B cell (primary cell): ENCODE results near the gene AMMECR1. TPM values are rescaled to one million over a fixed set of nuclear protein-coding genes. Genes with fewer than 3 reads are reported as not detected.

Experiments used
- ATAC-seq: fragments of 200-7000 bp; cut with Tn5 transposase; one replicate; pipeline ENCODE4 v1.10.0; 2021; ENCODE audit warnings: low read depth, mild to moderate bottlenecking, moderate number of reproducible peaks, moderate library complexity
- CTCF ChIA-PET: fragments of 350-600 bp; sonication (Branson Sonifier 250); formaldehyde crosslinking; loops from one replicate; lab custom pipeline; 2021; ENCODE audit warnings: antibody characterized with exemption, inconsistent platforms; lab: Charles Lee
- POLR2A ChIA-PET: fragments of 350-600 bp; sonication (Branson Sonifier 250); formaldehyde crosslinking; loops from one replicate; lab custom pipeline; 2021; ENCODE audit warnings: antibody characterized with exemption; lab: Charles Lee
- DNase-seq: peaks from one replicate; pipeline ENCODE4 v3.0.0; 2013
- H2AFZ ChIP-seq: 2 replicates; pipeline ENCODE4 v1.6.1; 2012; ENCODE audit warnings: mild to moderate bottlenecking, low read depth, low read length; ENCODE audit not compliant: insufficient read depth, poor library complexity, severe bottlenecking
- H3K27ac ChIP-seq, 2 donors: 1 replicate in 1 of 2; 2 replicates in 1 of 2; pipeline ENCODE4 v1.5.1; 2012 to 2013; ENCODE audit warnings: low read length in 2 of 2, mild to moderate bottlenecking in 2 of 2, moderate library complexity in 1 of 2
- H3K27me3 ChIP-seq, 4 experiments: fragments of 200-600 bp in 1 of 4; sonication (generic) in 1 of 4; replicated peaks in 1 of 4; 1 replicate in 2 of 4; 2 replicates in 2 of 4; pipeline versions ENCODE4 v1.6.1 to v1.7.0; 2013 to 2016; ENCODE audit warnings: low read length in 3 of 4, mild to moderate bottlenecking in 2 of 4, mixed read lengths in 1 of 4, moderate library complexity in 1 of 4; ENCODE audit not compliant: insufficient read depth in 4 of 4, control insufficient read depth in 3 of 4; ENCODE audit errors: control extremely low read depth in 1 of 4
- H3K36me3 ChIP-seq, 2 experiments: replicated peaks in 1 of 2; 1 replicate in 1 of 2; 2 replicates in 1 of 2; pipeline versions ENCODE4 v1.6.1 to v1.7.1; 2013; ENCODE audit warnings: low read length in 1 of 2; ENCODE audit not compliant: insufficient read depth in 2 of 2, control insufficient read depth in 1 of 2; ENCODE audit errors: control extremely low read depth in 1 of 2, extremely low read depth in 1 of 2
- H3K4me1 ChIP-seq, 2 donors: fragments of 200-600 bp in 1 of 2; sonication (generic) in 1 of 2; 1 replicate in 1 of 2; 2 replicates in 1 of 2; pipeline versions ENCODE4 v1.5.1 to v1.6.1; 2013 to 2017; ENCODE audit warnings: low read length in 2 of 2; ENCODE audit not compliant: control insufficient read depth in 2 of 2, insufficient read depth in 2 of 2
- H3K4me2 ChIP-seq: replicated peaks from 2 replicates; pipeline ENCODE3; 2012; ENCODE audit warnings: mild to moderate bottlenecking, low read depth, low read length; ENCODE audit not compliant: poor library complexity, severe bottlenecking
- H3K4me3 ChIP-seq, 5 experiments: fragments of 200-600 bp in 1 of 5; sonication (generic) in 1 of 5; 1 replicate in 3 of 5; 2 replicates in 2 of 5; pipeline versions ENCODE4 v1.5.1 to v1.7.0; 2011 to 2016; ENCODE audit warnings: low read length in 4 of 5, mild to moderate bottlenecking in 4 of 5, low read depth in 2 of 5, control low read depth in 1 of 5, moderate library complexity in 1 of 5; ENCODE audit not compliant: insufficient read depth in 1 of 5; ENCODE audit errors: control extremely low read depth in 1 of 5, extremely low read depth in 1 of 5
- H3K79me2 ChIP-seq: fragments of 200-600 bp; sonication (generic); one replicate; pipeline ENCODE4 v1.6.0; 2016; ENCODE audit warnings: low read length; ENCODE audit not compliant: control insufficient read depth, insufficient read depth
- H3K9ac ChIP-seq: fragments of 200-600 bp; sonication (generic); 2 replicates; pipeline ENCODE4 v1.6.1; 2017; ENCODE audit warnings: mild to moderate bottlenecking, low read length, moderate library complexity
- H3K9me3 ChIP-seq, 3 donors: one replicate each; pipeline versions ENCODE4 v1.6.1 to v1.7.1; 2013; ENCODE audit warnings: low read length in 2 of 3; ENCODE audit not compliant: control insufficient read depth in 2 of 3, insufficient read depth in 1 of 3; ENCODE audit errors: control extremely low read depth in 1 of 3
- H4K20me1 ChIP-seq: 2 replicates; pipeline ENCODE4 v1.6.0; 2012; ENCODE audit warnings: mild to moderate bottlenecking, low read length; ENCODE audit not compliant: insufficient read depth, control insufficient read depth, poor library complexity, severe bottlenecking
- H3K27ac Mint-ChIP-seq: one replicate; pipeline ENCODE4 v1.8.0; 2021; ENCODE audit warnings: mixed read lengths
- H3K27me3 Mint-ChIP-seq: one replicate; pipeline ENCODE4 v1.8.0; 2021; ENCODE audit warnings: mixed read lengths
- H3K4me1 Mint-ChIP-seq: one replicate; pipeline ENCODE4 v1.8.0; 2021; ENCODE audit warnings: mixed read lengths
- H3K4me3 Mint-ChIP-seq: one replicate; pipeline ENCODE4 v1.8.0; 2021; ENCODE audit warnings: mixed read lengths
- H3K9me3 Mint-ChIP-seq: one replicate; pipeline ENCODE4 v1.8.0; 2022; ENCODE audit warnings: mixed read lengths; ENCODE audit not compliant: insufficient read depth
- CTCF ChIP-seq: fragments of 200-600 bp; IDR thresholded peaks from one replicate; pipeline ENCODE4 v1.8.0; 2022; ENCODE audit warnings: antibody characterized with exemption, mild to moderate bottlenecking
- EZH2 ChIP-seq: IDR thresholded peaks from 2 replicates; pipeline ENCODE4 v1.6.1; 2012; ENCODE audit warnings: borderline replicate concordance, low read depth, mild to moderate bottlenecking, moderate library complexity, low read length; ENCODE audit not compliant: insufficient read depth, poor library complexity, severe bottlenecking
- WGBS: methylation state at CpG from one replicate; pipeline ENCODE4 v1.1.5; 2013; ENCODE audit warnings: missing lambda C conversion rate; ENCODE audit not compliant: insufficient coverage; 5-methylcytosine and 5-hydroxymethylcytosine counted together
- intact Hi-C: fragments of 100-400 bp; cut with micrococcal nuclease; formaldehyde crosslinking; loops from one replicate; pipeline ENCODE4 v1.10.0; 2022
- polyA plus RNA-seq: library from polyadenylated mRNA; depleted of rRNA; stranded (reverse); fragments of >200 nt; gene quantifications from 2 replicates; pipeline ENCODE4 v1.2.3, GENCODE V29; 2012
- total RNA-seq, 2 donors: library from RNA; stranded (reverse); fragments of 120-200 nt in 1 of 2; gene quantifications; 1 replicate in 1 of 2; 2 replicates in 1 of 2; pipeline versions ENCODE4 v1.2.3 to v1.2.4, GENCODE V29; 2013 to 2022

Gene AMMECR1
- total and polyA plus RNA-seq, 2 donors (not counting 1 experiment from before 2014, with no cell fraction given) = 5.7 to 12.7 TPM

- no peaks in the 10 kb centered on the region for H3K79me2 ChIP-seq
- Mint-ChIP-seq H3K4me3 (no peak overlapping the region), H3K4me1 (peaks cover 12% of the 10 kb centered on the region), H3K27ac (no peak overlapping the region), H3K9me3 (no peaks in the 10 kb centered on the region), H3K27me3 (no peaks in the 10 kb centered on the region)
- intact Hi-C loops = loop anchor here (5.0 kb wide), 1 partner anchor 690 kb away; no protein-coding TSS in a partner anchor
- DNase-seq (no peak), ATAC-seq (no peak)
- POLR2A ChIA-PET = no interaction called here
- no peak overlapping the region for H2AFZ ChIP-seq
- peaks cover 0 to 12% of the 10 kb centered on the region in 2 donors for H3K4me1 ChIP-seq
- H3K36me3 ChIP-seq = peaks cover 0 to 2% of the 10 kb centered on the region in 2 experiments
- H3K4me2 ChIP-seq = no peak overlapping the region
- 100% methylated on average over 1 of the region's 1 CpG for WGBS
- no peak overlapping the region for H3K4me3 ChIP-seq
- H3K9ac ChIP-seq = no peak overlapping the region
- no peak for TF ChIP-seq CTCF
- TF ChIP-seq EZH2 = no peak
- no peak overlapping the region for H3K27ac ChIP-seq
- no peaks in the 10 kb centered on the region for H3K9me3 ChIP-seq
- CTCF ChIA-PET = interaction anchor here (1.6 to 28.8 kb wide), 3 partner anchors 10 to 689 kb away, joined by 4 to 721 read pairs (median 76); no protein-coding TSS in a partner anchor
- no peaks in the 10 kb centered on the region for H4K20me1 ChIP-seq
- H3K27me3 ChIP-seq = no peaks in the 10 kb centered on the region
Observed at GRCh38 chrX:110157444-110157843, 160.4 kb downstream of the AMMECR1 start.

GRCh38 chrX:110156167-110156754 is 161.6 kb downstream of the AMMECR1 start:
- no peak overlapping the region for H3K4me2 ChIP-seq
- H3K4me3 Mint-ChIP-seq = no peak overlapping the region
- no peak overlapping the region for H2AFZ ChIP-seq
- H3K4me1 Mint-ChIP-seq = peaks cover 12% of the 10 kb centered on the region
- ChIA-PET CTCF (interaction anchor here (1.2 to 28.8 kb wide), 4 partner anchors 9 to 691 kb away, joined by 3 to 721 read pairs (median 40); no protein-coding TSS in a partner anchor), POLR2A (no interaction called here)
- no peaks in the 10 kb centered on the region for H3K9me3 ChIP-seq
- DNase-seq = peak; percentile 32
- peaks cover 0 to 2% of the 10 kb centered on the region in 2 experiments for H3K36me3 ChIP-seq
- WGBS = no CpG with 5 or more reads among the region's 6 CpGs
- H3K27ac Mint-ChIP-seq = no peak overlapping the region
- no peaks in the 10 kb centered on the region for H4K20me1 ChIP-seq
- H3K79me2 ChIP-seq = no peaks in the 10 kb centered on the region
- H3K9ac ChIP-seq = no peak overlapping the region
- H3K27ac ChIP-seq = no peak overlapping the region
- H3K27me3 ChIP-seq = no peaks in the 10 kb centered on the region
- H3K4me1 ChIP-seq = peaks cover 0 to 12% of the 10 kb centered on the region in 2 donors
- H3K4me3 ChIP-seq = no peak overlapping the region
- TF ChIP-seq CTCF (peak; percentile 71), EZH2 (no peak)
- no peak for ATAC-seq
- H3K9me3 Mint-ChIP-seq = no peaks in the 10 kb centered on the region
- no peaks in the 10 kb centered on the region for H3K27me3 Mint-ChIP-seq
- intact Hi-C loops = loop anchor here (1.0 to 5.0 kb wide), 3 partner anchors 252 to 691 kb away; no protein-coding TSS in a partner anchor
